ENCODE measurements around the gene ZNHIT3.

GRCh38 chr17:36498155-36498554 lies 11.7 kb downstream of the ZNHIT3 start:
- TF ChIP-seq BHLHE40 (IDR thresholded peaks at IDR 0.05; ENCODE audit: borderline replicate concordance) (no peak), CTBP1 (IDR thresholded peaks at IDR 0.05; ENCODE audit: borderline replicate concordance) (no peak)
